Astrocyte (in vitro differentiated cells and primary cell): ENCODE data around the gene GCDH. TPM values are rescaled to one million over a fixed set of nuclear protein-coding genes. Genes with fewer than 3 reads are reported as not detected.

Source experiments
- DNase-seq: peaks from one replicate; pipeline ENCODE4 v3.0.0-alpha.2; 2010; ENCODE audit warnings: low read depth
- FAIRE-seq: peaks from 2 replicates; lab custom pipeline; 2011; peaks lifted over from hg19 to GRCh38; lab: Jason Lieb, UNC
- H2AFZ ChIP-seq: 2 replicates; pipeline ENCODE4 v1.6.0; 2012; ENCODE audit warnings: low read depth, low read length, inconsistent platforms
- H3K27ac ChIP-seq: 2 replicates; pipeline ENCODE4 v1.5.1; 2011; ENCODE audit warnings: low read depth, low read length, inconsistent platforms
- H3K27me3 ChIP-seq: 2 replicates; pipeline ENCODE4 v1.6.0; 2011; ENCODE audit warnings: low read length, inconsistent platforms; ENCODE audit not compliant: insufficient read depth
- H3K36me3 ChIP-seq: 2 replicates; pipeline ENCODE4 v1.5.1; 2011; ENCODE audit warnings: low read length, inconsistent platforms; ENCODE audit not compliant: insufficient read depth
- H3K4me1 ChIP-seq: 2 replicates; pipeline ENCODE4 v1.5.1; 2011; ENCODE audit warnings: low read length, inconsistent platforms; ENCODE audit not compliant: insufficient read depth
- H3K4me2 ChIP-seq: 2 replicates; pipeline ENCODE4 v1.6.0; 2012; ENCODE audit warnings: low read length, inconsistent platforms
- H3K4me3 ChIP-seq: 2 replicates; pipeline ENCODE4 v1.5.1; 2011; ENCODE audit warnings: low read depth, mild to moderate bottlenecking, low read length, inconsistent platforms; ENCODE audit not compliant: insufficient read depth
- H3K79me2 ChIP-seq: 2 replicates; pipeline ENCODE4 v1.6.0; 2012; ENCODE audit warnings: mild to moderate bottlenecking, low read length, inconsistent platforms; ENCODE audit not compliant: insufficient read depth
- H3K9ac ChIP-seq: 2 replicates; pipeline ENCODE4 v1.6.0; 2012; ENCODE audit warnings: mild to moderate bottlenecking, low read length, inconsistent platforms
- H3K9me3 ChIP-seq: 2 replicates; pipeline ENCODE4 v1.5.1; 2012; ENCODE audit warnings: low read depth, mild to moderate bottlenecking, low read length, inconsistent platforms; ENCODE audit not compliant: insufficient read depth
- H4K20me1 ChIP-seq: 2 replicates; pipeline ENCODE4 v1.6.0; 2012; ENCODE audit warnings: low read length, inconsistent platforms; ENCODE audit not compliant: insufficient read depth
- H3K27ac Mint-ChIP-seq: one replicate; pipeline ENCODE4 v1.8.0; 2021; ENCODE audit warnings: mild to moderate bottlenecking, mixed read lengths; ENCODE audit not compliant: unreplicated experiment
- H3K27me3 Mint-ChIP-seq: one replicate; pipeline ENCODE4 v1.8.0; 2021; ENCODE audit warnings: low read depth, mixed read lengths; ENCODE audit not compliant: unreplicated experiment
- H3K36me3 Mint-ChIP-seq: one replicate; pipeline ENCODE4 v1.8.0; 2021; ENCODE audit warnings: low read depth, mixed read lengths; ENCODE audit not compliant: unreplicated experiment
- H3K4me1 Mint-ChIP-seq: one replicate; pipeline ENCODE4 v1.8.0; 2021; ENCODE audit warnings: low read depth, mixed read lengths; ENCODE audit not compliant: unreplicated experiment
- H3K4me3 Mint-ChIP-seq: one replicate; pipeline ENCODE4 v1.8.0; 2021; ENCODE audit warnings: mild to moderate bottlenecking, moderate library complexity, mixed read lengths; ENCODE audit not compliant: unreplicated experiment
- H3K9me3 Mint-ChIP-seq: one replicate; pipeline ENCODE4 v1.8.0; 2021; ENCODE audit warnings: mild to moderate bottlenecking, mixed read lengths; ENCODE audit not compliant: unreplicated experiment
- EZH2 ChIP-seq: IDR thresholded peaks from 2 replicates; pipeline ENCODE4 v1.6.1; 2012; ENCODE audit warnings: mild to moderate bottlenecking, low read length, inconsistent platforms; ENCODE audit not compliant: insufficient read depth
- total RNA-seq: library from RNA; stranded (reverse); gene quantifications from 2 replicates; pipeline ENCODE4 v1.2.1, GENCODE V29; 2021
- TF ChIP-seq, protein P1 (sequence below): IDR thresholded peaks from 2 replicates; pipeline ENCODE4 v1.5.1; 2011; ENCODE audit warnings: low read depth, mild to moderate bottlenecking, inconsistent platforms, low read length, moderate library complexity; ENCODE audit not compliant: insufficient read depth

The GCDH gene
- total RNA-seq, 1 donor from 2014 or later, result 17.5 TPM

GRCh38 chr19:12946731-12947496, 56.0 kb downstream of the GCDH start:
- Histone ChIP-seq H3K9ac (peak overlapping the region; percentile 93), H3K27me3 (no peaks in the 10 kb centered on the region), H3K27ac (peak overlapping the region; percentile 80), H3K9me3 (no peaks in the 10 kb centered on the region), H3K79me2 (peaks cover 62% of the 10 kb centered on the region), H3K4me2 (peak overlapping the region; percentile 94), H3K4me3 (peak overlapping the region; percentile 91), H3K36me3 (peaks cover 41% of the 10 kb centered on the region), H2AFZ (no peak overlapping the region), H4K20me1 (peaks cover 48% of the 10 kb centered on the region), H3K4me1 (peaks cover 20% of the 10 kb centered on the region)
- DNase-seq, result no peak
- H3K4me1 Mint-ChIP-seq, result peaks cover 22% of the 10 kb centered on the region
- peaks cover 16% of the 10 kb centered on the region for H3K36me3 Mint-ChIP-seq
- TF ChIP-seq EZH2, result no peak
- TF ChIP-seq, protein P1, sequence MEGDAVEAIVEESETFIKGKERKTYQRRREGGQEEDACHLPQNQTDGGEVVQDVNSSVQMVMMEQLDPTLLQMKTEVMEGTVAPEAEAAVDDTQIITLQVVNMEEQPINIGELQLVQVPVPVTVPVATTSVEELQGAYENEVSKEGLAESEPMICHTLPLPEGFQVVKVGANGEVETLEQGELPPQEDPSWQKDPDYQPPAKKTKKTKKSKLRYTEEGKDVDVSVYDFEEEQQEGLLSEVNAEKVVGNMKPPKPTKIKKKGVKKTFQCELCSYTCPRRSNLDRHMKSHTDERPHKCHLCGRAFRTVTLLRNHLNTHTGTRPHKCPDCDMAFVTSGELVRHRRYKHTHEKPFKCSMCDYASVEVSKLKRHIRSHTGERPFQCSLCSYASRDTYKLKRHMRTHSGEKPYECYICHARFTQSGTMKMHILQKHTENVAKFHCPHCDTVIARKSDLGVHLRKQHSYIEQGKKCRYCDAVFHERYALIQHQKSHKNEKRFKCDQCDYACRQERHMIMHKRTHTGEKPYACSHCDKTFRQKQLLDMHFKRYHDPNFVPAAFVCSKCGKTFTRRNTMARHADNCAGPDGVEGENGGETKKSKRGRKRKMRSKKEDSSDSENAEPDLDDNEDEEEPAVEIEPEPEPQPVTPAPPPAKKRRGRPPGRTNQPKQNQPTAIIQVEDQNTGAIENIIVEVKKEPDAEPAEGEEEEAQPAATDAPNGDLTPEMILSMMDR, result no peak
- peak overlapping the region; percentile 91 for H3K4me3 Mint-ChIP-seq
- peak overlapping the region; percentile 88 for H3K27ac Mint-ChIP-seq
- no peaks in the 10 kb centered on the region for H3K9me3 Mint-ChIP-seq
- no peaks in the 10 kb centered on the region for H3K27me3 Mint-ChIP-seq
- FAIRE-seq, result peak; percentile 29

DNA sequence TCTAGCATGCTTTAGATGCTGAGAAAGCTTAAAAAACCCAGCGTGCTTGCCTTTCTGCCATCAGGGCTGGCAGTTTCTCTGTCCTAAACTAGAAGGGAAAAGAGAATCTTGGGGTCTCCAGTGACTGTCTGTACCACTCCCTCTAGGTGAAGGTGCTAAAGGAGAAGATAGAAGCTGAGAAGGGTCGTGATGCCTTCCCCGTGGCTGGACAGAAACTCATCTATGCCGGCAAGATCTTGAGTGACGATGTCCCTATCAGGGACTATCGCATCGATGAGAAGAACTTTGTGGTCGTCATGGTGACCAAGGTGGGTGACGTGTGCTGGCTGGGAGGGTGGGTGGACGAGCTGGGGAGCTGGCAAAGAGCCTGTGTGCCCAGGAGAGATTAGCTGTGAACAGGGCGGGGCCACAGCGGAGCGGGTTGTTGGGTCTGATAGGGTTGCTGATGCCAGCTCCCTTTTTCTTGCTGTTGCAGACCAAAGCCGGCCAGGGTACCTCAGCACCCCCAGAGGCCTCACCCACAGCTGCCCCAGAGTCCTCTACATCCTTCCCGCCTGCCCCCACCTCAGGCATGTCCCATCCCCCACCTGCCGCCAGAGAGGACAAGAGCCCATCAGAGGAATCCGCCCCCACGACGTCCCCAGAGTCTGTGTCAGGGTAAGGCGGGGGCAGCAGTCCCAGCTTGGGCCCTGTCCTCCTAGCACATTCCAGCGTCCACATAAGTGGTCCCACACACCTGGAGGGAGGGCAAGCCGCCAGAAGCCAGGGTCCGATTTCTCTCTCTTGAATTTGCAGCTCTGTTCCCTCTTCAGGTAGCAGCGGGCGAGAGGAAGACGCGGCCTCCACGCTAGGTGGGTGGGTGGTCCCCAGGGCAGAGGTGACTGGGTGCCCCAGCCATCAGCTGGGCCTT, 57.0 kb downstream of the GCDH start:
- Histone ChIP-seq H3K4me1 (peaks cover 28% of the 10 kb centered on the region), H3K27ac (peak overlapping the region; percentile 14), H3K36me3 (peaks cover 37% of the 10 kb centered on the region), H3K9ac (peak overlapping the region; percentile 10), H3K9me3 (no peaks in the 10 kb centered on the region), H3K4me3 (no peak overlapping the region), H3K27me3 (no peaks in the 10 kb centered on the region), H3K4me2 (peak overlapping the region; percentile 34), H2AFZ (no peak overlapping the region), H3K79me2 (peaks cover 53% of the 10 kb centered on the region), H4K20me1 (peaks cover 42% of the 10 kb centered on the region)
- FAIRE-seq, result no peak
- Mint-ChIP-seq H3K36me3 (peaks cover 12% of the 10 kb centered on the region), H3K27me3 (no peaks in the 10 kb centered on the region), H3K27ac (no peak overlapping the region), H3K4me3 (peak overlapping the region; percentile 64), H3K9me3 (no peaks in the 10 kb centered on the region), H3K4me1 (peaks cover 15% of the 10 kb centered on the region)
- DNase-seq, result no peak
- no peak for TF ChIP-seq EZH2

DNA sequence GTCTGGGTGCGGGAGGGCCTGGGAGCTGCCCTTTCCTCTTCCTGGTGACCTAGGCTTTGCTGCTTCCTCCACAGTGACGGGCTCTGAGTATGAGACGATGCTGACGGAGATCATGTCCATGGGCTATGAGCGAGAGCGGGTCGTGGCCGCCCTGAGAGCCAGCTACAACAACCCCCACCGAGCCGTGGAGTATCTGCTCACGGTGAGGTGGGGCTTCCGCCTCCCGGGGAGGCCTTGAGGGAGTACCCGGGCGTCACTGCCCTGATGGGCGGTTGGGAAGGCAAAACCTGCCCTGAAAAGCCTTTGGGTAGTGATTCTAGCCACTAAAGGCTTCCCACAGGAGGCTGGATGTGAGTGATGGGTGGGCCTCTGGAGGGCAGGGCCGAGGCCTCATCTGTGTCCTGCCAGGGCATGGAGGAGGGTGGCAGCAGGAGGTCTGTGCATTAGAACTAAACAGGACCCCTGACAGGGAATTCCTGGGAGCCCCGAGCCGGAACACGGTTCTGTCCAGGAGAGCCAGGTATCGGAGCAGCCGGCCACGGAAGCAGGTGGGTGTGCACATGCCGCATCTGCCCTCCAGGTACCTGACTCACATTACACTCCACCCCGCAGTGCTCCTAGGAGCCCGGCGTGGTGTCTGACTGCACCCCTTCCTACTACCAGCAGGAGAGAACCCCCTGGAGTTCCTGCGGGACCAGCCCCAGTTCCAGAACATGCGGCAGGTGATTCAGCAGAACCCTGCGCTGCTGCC, 57.8 kb downstream of the GCDH start:
- Histone ChIP-seq H3K4me2 (no peak overlapping the region), H3K4me3 (no peak overlapping the region), H3K36me3 (peaks cover 30% of the 10 kb centered on the region), H3K4me1 (peaks cover 31% of the 10 kb centered on the region), H3K27ac (no peak overlapping the region), H3K79me2 (peaks cover 53% of the 10 kb centered on the region), H4K20me1 (peaks cover 34% of the 10 kb centered on the region), H3K9me3 (no peaks in the 10 kb centered on the region), H3K9ac (no peak overlapping the region), H2AFZ (no peak overlapping the region), H3K27me3 (no peaks in the 10 kb centered on the region)
- H3K4me1 Mint-ChIP-seq, result peaks cover 7% of the 10 kb centered on the region
- no peak overlapping the region for H3K27ac Mint-ChIP-seq
- DNase-seq (no peak), FAIRE-seq (no peak)
- peak overlapping the region; percentile 54 for H3K4me3 Mint-ChIP-seq
- no peaks in the 10 kb centered on the region for H3K27me3 Mint-ChIP-seq
- H3K36me3 Mint-ChIP-seq, result peaks cover 12% of the 10 kb centered on the region
- no peaks in the 10 kb centered on the region for H3K9me3 Mint-ChIP-seq
- TF ChIP-seq EZH2, result no peak
- TF ChIP-seq, protein P1, result no peak
